SKM-1 (cell line): ENCODE measurements around the gene C6orf47.
A peak's percentile ranks its signal among the peaks of the same experiment; 100 is the strongest.
"Not testable (repeated sequence)": the region's sequence is repeated elsewhere in the genome, so short reads cannot be mapped to it uniquely, and the experiment has no call there.

Source experiments
- DNase-seq: peaks from one replicate; lab custom pipeline; 2025; ENCODE audit not compliant: unreplicated experiment; lab: John Stamatoyannopoulos, UW

C6orf47 gene, protein sequence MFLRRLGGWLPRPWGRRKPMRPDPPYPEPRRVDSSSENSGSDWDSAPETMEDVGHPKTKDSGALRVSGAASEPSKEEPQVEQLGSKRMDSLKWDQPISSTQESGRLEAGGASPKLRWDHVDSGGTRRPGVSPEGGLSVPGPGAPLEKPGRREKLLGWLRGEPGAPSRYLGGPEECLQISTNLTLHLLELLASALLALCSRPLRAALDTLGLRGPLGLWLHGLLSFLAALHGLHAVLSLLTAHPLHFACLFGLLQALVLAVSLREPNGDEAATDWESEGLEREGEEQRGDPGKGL

DNA sequence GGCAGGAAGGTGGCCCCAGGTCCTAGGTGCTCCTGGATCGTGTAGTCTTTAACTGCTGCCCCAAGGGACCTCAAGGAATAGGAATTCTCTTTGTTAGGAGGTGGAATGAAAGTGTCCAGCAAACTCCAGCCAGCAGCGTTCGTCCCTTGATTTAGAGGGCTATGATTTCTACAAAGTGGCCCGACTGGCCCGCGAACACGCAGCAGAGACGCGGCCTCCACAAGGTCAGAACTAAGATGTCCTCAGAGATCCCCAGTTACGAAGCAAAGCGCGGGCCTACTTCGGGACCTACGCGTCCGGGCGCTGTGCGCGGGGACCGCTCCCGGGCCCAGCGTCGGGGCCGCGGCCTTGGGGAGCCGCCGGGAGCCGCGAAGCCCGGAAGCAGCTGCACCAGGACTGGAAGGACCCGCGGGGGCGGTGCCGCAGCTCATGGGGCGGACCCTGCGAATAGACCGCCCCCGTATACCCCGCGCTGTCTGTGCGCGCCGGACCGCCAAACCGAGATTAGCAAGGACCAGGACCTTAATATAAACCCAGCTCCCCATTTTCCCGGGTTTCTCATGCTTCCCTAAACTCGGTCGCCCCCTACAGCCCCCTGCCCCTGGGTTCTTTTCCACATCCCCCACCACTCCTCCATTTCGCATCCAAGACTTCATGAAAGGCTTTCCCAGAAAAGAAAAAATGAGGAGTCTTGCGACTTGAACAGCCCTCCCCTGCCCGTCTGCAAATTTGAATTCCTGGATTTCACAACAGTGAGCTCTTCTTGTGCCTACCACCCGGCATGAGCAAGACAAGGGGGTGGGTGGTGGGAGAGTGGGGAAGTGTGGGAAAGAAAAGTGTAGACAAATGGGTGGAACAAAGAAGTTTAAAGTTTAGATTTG, at the start of gene C6orf47:
Gene C6orf47 (minus strand): TSS at position 398 of the 881 bp plus-strand sequence. CDS start 831 bp downstream, outside the sequence.
- peak; percentile 20 for DNase-seq

DNA sequence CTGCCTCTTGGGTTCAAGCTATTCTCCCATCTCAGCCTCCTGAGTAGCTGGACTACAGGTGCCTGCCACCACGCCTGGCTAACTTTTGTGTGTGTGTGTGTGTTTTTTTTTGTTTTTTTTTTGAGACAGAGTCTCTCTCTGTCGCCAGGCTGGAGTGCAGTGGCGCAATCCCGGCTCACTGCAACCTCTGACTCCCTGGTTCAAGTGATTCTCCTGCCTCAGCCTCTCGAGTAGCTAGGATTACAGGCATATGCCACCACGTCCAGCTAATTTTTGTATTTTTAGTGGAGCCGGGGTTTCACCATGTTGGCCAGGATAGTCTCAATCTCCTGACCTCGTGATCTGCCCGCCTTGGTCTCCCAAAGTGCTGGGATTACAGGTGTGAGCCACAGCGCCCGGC, 48.6 kb upstream of the C6orf47 start:
- not testable (repeated sequence) for DNase-seq

DNA sequence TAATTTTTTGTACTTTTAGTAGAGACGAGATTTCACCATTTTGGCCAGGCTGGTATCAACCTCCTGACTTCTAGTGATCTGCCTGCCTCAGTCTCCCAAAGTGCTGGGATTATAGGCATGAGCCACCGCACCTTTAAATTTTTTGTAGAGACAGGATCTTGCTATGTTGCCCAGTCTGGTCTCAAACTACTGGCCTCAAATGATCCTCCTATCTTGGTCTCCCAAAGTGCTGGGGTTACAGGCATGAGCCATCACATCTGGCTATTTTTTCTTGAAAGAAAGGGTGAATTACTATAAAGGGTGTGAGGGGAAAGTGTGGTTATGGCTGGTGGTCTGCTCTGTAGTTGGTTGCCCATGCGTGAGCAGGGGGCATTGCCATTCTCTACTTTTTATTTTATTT, 47.6 kb upstream of the C6orf47 start:
- no peak for DNase-seq

DNA sequence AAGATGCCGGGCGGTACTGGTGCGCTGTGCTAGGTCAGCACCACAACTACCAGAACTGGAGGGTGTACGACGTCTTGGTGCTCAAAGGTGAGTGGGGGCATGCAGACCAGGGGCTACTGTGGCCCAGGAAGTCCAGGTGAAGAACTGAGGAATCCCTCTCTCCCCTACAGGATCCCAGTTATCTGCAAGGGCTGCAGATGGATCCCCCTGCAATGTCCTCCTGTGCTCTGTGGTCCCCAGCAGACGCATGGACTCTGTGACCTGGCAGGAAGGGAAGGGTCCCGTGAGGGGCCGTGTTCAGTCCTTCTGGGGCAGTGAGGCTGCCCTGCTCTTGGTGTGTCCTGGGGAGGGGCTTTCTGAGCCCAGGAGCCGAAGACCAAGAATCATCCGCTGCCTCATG, 47.1 kb upstream of the C6orf47 start:
- no peak for DNase-seq

DNA sequence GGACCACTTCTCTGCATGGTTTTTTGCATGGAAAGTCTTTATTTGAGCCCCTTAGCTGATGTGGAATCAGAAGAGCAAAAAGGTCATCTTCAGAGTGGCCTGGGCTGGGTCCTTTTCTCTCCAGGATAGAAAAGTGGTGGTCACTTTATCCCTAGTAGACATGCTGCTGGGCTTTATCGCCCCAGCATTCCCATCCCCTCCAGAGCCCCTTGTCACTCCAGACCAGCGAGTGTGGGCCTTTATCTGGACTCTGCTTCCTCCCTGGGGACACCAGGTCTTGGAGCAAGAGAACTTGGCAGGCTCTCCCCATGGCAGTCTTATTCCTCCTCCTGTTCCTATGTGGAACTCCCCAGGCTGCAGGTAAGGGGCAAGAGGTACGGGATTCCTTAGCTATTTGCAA, 46.0 kb upstream of the C6orf47 start, which contains the start of gene LY6G6F:
Gene LY6G6F (plus strand): TSS at position 268 of the 400 bp plus-strand sequence. CDS start 41 bp downstream, at position 309.
- no peak for DNase-seq

DNA sequence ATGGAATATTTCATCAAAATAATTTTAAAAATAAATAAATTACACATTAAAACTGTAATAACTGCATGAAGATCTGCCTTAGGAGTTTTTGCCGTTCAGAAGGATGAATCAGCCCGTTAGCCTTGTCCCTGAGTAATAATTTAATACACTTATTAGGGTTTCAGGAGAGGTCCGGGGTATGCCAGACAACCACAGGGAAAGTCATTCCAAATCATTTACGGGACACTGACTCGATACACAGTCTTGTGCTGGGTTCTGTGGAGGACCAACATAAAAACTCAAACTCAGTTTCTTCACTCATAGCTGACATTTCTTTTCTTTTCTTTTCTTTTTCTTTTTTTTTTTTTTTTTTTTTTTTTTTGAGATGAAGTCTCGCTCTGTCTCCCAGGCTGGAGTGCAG, 45.4 kb upstream of the C6orf47 start:
- no peak for DNase-seq

DNA sequence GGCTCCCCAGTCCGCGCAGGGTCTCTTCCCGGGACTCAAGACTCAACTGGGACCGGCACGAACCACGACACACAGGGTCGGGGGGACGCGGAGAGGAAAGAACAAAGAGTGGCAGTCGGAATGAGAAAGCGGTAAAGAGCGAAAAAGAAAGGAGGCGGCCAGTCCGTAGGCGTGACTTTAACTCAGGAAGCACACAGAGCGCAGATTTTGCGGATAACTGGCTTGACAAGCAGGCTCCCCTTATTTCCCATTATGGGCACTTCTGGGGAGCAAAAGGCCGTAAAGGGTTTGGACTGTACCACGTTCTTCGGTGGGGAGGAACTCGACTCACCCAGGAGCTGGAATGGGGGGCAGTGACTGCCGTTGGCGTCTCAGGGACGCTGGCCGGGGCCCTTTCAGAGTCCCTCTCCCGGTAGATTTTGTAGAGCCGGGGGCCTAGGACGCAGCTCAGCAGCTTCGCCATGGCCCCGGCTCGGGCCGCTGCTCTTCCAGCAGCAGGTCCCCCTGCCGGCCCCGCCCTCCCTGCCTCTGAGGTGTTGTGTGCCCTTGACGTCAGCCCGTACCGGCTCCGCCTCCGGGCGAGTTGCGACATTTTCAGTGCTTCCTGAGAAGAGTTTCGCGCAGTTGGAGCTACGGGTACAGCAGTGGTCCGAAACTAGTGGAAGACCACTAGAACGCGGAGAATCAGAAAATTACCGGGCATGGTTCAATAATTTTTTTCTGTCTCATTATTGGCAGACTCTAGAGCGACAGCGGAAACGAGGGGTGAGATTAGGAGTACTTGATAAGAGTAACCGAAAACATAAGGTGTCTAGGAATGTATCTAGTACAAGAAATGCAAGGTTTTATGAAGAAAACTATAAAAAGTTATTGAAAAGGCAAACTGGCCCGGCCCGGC, 42.5 kb upstream of the C6orf47 start, which contains the start of gene ABHD16A:
Gene ABHD16A (minus strand): TSS at position 506 of the 898 bp plus-strand sequence. CDS start 43 bp downstream, at position 463.
- peak; percentile 96 for DNase-seq

DNA sequence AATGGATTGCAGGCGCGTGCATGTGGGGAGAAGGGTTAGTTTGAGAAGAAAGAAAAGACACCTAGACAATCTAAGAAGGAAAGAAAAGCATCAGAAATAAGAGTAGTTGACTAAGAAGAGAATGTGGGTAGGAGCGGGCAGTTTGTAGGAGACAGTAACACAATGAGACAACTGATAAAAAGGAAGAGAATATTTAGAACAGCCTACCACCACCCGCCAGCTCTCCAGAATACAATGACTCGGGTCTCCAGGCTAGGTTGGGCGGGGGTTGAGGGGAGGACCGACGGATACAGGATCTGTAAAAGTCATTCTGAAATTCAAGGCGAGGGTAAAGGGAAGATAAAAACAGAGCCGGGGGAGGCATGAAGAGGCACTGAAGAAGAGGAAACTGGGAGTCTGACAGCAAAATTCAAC, 41.8 kb upstream of the C6orf47 start:
- no peak for DNase-seq

DNA sequence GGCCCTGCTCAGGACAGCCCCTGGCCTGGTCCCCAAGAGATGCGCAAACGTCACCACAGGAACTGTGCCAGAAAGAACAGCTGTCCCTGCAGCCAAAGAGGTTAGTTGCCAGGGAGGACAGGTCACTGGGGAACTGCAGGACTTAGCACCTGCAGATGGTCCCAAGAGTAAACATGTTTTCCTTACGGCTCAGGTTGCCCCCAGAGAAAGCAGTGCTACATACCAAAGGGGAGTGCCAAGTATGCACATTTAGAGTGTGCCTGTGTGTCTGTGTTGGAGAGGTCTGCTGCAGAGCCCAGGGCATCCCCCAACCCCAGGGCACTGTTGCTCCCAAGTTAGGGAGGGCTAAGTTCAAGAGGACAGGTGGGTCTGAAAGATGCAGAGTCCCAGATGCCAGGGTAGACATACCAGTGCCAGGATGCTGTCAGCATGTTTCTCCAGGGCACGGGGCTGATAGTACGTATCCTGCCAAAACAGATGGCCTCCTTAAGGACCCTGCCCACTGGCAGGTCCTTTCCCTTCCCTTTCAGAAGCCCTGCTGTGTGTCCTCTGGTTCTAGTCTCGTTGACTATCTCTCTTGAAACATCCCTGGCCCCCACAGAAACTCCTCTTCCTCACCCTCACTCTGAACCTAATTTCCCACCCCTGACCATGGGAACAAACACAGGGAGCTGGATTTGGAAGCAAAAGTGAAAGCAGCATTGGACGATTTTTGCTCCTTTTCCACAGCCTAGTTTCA, 41.3 kb upstream of the C6orf47 start:
- DNase-seq: no peak

DNA sequence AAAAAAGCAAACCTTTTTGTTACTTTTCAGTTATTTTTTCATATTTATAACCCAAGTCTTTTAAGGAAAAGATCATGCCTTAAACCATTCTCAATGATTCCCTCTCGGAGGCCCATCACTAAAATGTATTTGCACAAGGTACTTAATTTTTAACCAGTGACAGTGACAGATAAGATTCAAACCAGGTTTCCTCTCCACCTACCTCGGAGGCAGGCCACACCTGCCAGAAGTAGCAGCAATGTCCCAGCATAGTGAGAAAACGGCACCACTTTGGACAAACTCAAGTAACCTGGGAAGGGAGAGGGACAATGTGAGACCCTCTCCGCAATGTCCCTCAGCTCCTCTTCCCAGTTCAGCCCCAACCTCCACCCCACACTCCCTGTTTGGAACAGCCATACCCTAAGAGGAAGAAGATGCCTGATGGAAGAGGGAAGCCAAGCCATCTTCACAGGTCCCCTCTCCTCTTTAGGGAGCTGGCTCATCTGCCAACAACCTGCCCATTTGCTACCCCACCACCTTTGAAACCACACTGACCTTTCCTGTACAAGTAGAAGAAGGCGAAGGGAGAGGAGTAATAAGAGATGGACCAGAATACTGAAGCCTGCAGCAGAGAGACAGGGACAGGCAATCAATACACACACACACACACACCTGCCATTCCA, 40.3 kb upstream of the C6orf47 start:
- no peak for DNase-seq

DNA sequence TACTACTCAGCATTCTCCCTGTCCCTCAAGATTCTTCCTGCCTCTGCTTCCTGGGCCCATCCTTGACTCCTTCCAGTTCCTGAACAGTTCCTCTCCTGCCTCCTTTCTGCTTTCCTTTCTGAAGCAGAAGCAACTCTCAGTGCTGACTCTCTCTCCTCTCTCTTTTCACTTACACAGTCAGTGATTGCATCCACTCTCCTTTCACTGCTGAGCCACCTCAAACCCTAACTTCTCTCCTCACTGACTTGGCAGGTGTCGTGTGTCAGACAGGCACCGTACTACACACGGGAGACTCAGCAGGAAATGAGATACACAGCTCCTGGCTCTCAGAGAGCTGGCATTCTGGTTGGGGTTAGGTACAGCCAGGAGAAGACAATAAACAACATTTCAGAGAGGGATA, 37.0 kb upstream of the C6orf47 start:
- DNase-seq: no peak

DNA sequence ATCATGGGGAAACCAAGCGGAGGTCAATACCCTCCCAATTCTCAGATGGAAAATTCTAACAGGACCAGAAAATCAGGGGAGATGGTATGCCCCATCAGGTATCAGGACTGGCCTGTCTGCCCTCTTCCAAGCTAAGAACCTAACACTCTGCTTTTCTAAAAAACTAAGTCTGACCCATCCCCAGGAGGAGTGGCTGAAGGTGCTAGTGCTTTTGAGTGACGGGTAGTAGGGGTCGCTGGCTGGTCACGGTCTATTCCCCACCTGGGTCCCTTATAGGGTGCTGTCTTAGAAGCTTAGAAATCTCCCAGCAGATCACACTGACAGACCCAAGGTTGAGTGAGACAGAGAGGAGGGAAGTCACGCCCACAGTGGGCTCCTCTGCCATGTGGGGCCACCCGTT, 33.0 kb upstream of the C6orf47 start:
- DNase-seq: no peak

DNA sequence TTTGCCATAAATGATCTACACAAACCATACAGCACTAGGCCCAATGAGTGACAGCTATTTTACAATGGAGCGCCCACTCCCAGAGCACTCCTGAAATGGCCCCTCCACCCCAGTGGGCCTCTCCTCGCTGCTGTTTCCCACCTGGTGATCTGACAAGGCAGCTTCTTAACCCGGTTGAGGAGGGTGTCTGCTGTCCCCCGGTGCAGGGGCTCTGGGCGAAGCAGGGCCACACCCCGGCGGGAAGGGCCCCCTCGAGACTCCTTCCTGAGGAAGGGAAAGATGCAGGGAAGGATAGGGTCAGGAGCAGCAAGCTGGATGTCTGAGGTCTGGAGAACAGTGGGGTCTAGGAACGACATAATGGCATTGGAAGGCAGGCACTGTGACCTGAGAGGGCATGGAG, 32.3 kb upstream of the C6orf47 start:
- DNase-seq: no peak

DNA sequence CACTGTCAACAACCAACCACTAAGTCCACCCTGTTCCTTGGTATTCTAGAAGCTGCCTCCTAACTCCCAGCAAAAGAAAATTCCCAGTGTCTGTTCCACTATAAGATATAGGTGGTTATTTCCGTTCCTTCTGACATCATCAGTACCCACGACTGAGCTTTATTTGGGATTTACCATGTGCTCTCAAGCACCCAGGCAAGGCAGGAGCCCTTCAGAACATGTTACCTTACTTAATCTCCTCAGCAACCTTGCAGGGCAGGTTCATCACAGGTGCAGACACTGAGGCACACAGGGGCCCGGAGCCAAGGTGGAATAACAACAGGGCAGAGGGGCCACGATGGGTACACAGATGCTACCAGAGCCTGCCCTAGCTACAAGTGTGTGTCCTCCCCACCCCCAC, 31.8 kb upstream of the C6orf47 start:
- no peak for DNase-seq

DNA sequence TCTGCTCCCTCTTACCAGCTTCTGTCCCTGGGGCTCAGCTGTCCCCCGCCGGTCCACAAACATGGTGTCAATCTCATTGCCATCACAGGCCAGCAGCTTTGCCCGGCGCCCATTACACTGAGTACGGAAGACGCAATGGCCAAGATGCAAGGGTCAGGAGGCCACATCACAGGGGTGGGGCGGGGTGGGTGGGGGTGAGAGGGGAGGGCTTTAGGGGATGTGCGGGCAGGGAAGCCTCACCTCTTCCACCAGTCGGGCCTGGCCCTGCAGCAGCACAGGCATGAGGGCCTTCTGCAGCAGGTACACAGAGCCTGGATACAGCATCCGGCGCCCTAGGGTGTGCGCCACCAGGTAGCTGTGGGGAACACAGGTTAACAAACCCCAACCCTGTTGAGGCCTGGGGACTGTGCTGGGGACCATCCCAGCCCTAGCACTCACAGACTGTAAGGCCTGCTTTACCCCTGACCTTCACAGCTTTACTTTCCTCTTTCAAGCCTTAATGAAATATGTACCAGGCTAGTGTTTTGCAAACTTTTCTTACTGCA, 31.1 kb upstream of the C6orf47 start:
- no peak for DNase-seq

DNA sequence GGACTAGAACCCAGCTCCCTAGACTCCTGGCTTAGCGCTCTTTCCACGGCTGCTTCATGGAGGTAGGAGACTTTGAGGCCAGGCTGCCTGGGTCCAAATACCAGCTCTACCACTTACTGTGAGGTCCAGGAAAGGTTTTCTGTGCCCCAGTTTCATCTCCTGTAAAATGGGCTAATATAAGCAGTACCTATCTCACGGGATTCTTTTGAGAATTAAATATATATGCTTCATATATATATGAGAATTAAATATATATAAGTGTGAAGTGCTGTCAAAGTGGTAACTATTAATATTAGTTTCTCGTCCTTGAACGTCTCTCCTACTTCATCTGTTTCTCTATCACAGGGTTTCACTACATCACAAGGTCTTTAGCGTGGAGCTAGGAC, 30.5 kb upstream of the C6orf47 start:
- no peak for DNase-seq

DNA sequence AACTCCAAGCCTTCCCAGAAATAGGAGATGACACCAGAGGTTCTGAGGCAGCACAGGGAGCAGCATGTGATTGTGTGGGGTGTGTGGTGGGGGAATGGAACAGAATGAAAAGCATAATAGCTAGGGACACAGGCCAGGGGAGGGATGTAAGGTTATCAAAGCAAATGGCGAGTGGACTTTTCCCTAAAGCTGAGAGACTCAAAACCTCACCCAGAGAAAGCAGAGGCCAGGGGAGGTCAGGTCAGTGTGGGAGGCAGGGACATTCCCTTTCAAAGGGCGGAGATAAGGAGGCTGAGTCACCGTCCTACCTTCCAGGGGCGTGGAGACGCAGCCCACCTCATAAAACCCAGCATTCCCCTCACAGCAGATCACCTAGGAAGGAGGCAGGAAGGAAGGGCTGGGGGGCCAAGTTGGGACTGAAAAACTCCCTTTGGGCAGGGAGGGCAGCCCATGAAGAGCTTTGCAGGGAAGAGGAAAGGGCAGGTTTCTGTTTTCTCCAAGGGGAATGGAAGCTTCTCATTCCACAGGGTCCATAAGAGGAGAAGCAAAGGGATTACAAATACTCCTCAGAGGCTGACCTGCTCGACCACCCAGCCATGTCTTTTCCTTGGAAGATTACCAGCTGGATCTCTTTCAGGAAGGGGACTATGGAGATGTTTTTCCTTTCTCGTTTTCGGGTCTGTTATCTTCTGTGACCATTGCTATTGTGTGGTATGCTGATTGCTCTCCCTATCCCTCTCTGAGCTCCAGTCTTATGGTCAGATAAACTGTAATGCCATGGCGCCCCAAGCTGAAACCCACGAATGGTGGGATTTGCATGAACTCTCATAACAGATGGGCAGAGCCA, 29.9 kb upstream of the C6orf47 start:
- DNase-seq: no peak

DNA sequence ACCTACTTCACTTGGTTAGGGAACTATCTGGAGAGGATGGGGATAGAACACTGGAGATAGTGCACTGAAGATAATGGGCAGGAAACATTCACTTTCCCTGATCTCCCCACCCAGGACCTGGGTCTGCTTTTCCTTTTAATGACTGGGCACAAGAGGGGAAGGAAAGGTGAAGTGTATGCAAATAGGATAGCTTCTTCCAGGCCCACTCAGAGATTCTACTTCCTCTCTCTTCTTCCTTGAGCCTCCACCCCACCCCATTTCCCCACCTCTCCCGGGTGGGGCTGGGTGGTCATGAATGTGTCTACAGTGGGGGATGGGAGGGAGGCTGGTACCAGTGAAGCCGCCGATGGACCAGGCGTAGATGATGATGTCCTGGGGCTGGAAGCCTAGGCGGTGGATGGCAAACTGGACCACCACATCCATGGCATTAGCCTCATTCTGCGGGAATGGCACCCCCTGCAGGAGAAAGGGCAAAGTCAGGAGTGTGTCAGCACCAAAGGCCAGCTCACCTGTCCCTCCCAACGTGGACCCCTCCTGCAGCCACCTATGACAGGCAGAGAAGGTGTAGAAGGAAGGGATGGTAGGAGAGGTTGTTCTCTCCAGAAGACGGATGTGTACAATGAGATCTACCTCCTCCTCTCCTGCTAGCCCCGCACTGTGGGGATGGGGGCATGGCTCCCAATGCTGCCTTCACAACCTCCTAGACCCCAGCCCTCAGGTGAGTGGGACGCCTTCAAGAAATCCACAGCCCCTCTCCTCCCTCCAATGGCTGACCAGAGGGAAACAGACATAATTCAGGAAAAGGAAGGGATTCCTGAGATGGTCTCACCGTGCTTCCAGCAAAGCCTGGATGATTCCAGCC, 28.9 kb upstream of the C6orf47 start:
- no peak for DNase-seq
